ENCODE data around the gene NME4.
A peak's percentile ranks its signal among the peaks of the same experiment; 100 is the strongest.

The NME4 gene

DNA sequence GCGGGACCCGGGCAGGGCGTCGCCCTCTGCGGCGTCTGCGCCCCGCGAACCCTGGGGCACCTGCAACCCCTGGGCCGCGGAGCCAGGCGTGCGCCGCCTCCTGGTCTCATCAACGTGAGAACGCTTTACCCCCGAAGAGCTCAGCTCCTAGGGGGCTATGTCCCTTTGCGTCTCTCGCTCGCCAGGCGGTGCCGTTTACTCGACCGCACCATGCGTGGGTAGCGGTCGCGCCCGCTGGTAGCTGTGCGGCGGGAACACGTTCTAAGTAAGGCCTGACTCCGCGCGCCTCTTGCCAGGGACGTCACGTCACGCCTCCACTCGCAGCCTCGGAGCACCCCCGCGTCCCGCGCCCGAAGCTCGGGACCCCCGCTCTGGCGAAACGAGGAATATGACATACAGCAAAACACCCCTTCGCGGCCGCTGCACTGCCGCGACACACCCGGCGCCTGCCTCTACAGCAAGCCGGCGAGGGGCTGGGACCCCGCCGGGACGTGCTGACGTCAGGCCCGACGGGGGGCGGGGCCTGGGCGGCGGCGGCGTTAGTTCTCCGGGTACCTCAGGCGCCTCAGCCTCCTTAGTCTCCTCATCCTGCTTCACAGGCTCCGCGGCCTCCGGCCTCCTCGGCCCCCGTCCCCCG is 28.2 kb downstream of the NME4 start, which contains the start of gene RAB11FIP3 (continued):
- TF ChIP-seq ZEB2 (tag by site-specific recombination; IDR thresholded peaks at IDR 0.05) (peak; percentile 84), ZNF558 (tag by site-specific recombination; IDR thresholded peaks at IDR 0.05) (no peak), ZNF76 (tag by site-specific recombination; IDR thresholded peaks at IDR 0.05; ENCODE audit: borderline replicate concordance, low read depth) (peak; percentile 38; the same call in 1 of the 2 replicates), ZNF426 (tag by site-specific recombination; IDR thresholded peaks at IDR 0.05) (no peak), ZNF664 (tag by site-specific recombination; IDR thresholded peaks at IDR 0.05) (no peak), ZNF521 (tag by site-specific recombination; IDR thresholded peaks at IDR 0.05) (no peak), ZNF473 (tag by site-specific recombination; IDR thresholded peaks at IDR 0.05) (no peak), ZFP69B (tag by site-specific recombination; IDR thresholded peaks at IDR 0.05) (peak; percentile 51), SP7 (tag by site-specific recombination; IDR thresholded peaks at IDR 0.05) (peak; percentile 68), SALL2 (tag by site-specific recombination; IDR thresholded peaks at IDR 0.05; ENCODE audit: borderline replicate concordance) (no peak), ZNF2 (tag by site-specific recombination; IDR thresholded peaks at IDR 0.05) (peak; percentile 93), ZNF341 (tag by site-specific recombination; IDR thresholded peaks at IDR 0.05; ENCODE audit: low read depth) (peak; percentile 71; the same call in 1 of the 2 replicates), IKZF3 (tag by site-specific recombination; IDR thresholded peaks at IDR 0.05) (no peak), ZNF121 (tag by site-specific recombination; IDR thresholded peaks at IDR 0.05) (no peak), ZNF114 (tag by site-specific recombination; IDR thresholded peaks at IDR 0.05) (no peak), ZBTB21 (tag by site-specific recombination; IDR thresholded peaks at IDR 0.05) (peak; percentile 57; the same call in 1 of the 2 replicates), SP2 (tag by site-specific recombination; IDR thresholded peaks at IDR 0.05) (peak; percentile 40), YY2 (tag by site-specific recombination; IDR thresholded peaks at IDR 0.05) (no peak), GFI1B (tag by site-specific recombination; IDR thresholded peaks at IDR 0.05) (no peak), KLF1 (tag by site-specific recombination; IDR thresholded peaks at IDR 0.05) (peak; percentile 65), ZNF24 (tag by site-specific recombination; IDR thresholded peaks at IDR 0.05) (peak; percentile 62; the same call in 1 of the 2 replicates), ZBTB7A (tag by site-specific recombination; IDR thresholded peaks at IDR 0.05; ENCODE audit: low read depth) (peak; percentile 91), HOXC10 (CRISPR knock-in tag; IDR thresholded peaks at IDR 0.05) (no peak), MEIS1 (CRISPR knock-in tag; IDR thresholded peaks at IDR 0.05; ENCODE audit: borderline replicate concordance) (no peak), ZNF555 (tag by site-specific recombination; conservative IDR thresholded peaks at IDR 0.05) (no peak), ZNF274 (IDR thresholded peaks at IDR 0.05; ENCODE audit: low read length) (no peak), ZNF274 (tag by site-specific recombination; IDR thresholded peaks at IDR 0.05; ENCODE audit: borderline replicate concordance) (no peak), TCF7L2 (IDR thresholded peaks at IDR 0.05; ENCODE audit: borderline replicate concordance, low read depth, low read length) (no peak), ZNF37A (tag by site-specific recombination; IDR thresholded peaks at IDR 0.05) (no peak)
- TF ChIP-seq, protein P1, sequence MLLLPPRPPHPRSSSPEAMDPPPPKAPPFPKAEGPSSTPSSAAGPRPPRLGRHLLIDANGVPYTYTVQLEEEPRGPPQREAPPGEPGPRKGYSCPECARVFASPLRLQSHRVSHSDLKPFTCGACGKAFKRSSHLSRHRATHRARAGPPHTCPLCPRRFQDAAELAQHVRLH (tag by site-specific recombination; IDR thresholded peaks at IDR 0.05) = peak; percentile 47; the same call in 1 of the 2 replicates
- TF ChIP-seq, protein P2, sequence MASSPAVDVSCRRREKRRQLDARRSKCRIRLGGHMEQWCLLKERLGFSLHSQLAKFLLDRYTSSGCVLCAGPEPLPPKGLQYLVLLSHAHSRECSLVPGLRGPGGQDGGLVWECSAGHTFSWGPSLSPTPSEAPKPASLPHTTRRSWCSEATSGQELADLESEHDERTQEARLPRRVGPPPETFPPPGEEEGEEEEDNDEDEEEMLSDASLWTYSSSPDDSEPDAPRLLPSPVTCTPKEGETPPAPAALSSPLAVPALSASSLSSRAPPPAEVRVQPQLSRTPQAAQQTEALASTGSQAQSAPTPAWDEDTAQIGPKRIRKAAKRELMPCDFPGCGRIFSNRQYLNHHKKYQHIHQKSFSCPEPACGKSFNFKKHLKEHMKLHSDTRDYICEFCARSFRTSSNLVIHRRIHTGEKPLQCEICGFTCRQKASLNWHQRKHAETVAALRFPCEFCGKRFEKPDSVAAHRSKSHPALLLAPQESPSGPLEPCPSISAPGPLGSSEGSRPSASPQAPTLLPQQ (tag by site-specific recombination; IDR thresholded peaks at IDR 0.05) = peak; percentile 82; the same call in 1 of the 2 replicates
- TF ChIP-seq, protein P3, sequence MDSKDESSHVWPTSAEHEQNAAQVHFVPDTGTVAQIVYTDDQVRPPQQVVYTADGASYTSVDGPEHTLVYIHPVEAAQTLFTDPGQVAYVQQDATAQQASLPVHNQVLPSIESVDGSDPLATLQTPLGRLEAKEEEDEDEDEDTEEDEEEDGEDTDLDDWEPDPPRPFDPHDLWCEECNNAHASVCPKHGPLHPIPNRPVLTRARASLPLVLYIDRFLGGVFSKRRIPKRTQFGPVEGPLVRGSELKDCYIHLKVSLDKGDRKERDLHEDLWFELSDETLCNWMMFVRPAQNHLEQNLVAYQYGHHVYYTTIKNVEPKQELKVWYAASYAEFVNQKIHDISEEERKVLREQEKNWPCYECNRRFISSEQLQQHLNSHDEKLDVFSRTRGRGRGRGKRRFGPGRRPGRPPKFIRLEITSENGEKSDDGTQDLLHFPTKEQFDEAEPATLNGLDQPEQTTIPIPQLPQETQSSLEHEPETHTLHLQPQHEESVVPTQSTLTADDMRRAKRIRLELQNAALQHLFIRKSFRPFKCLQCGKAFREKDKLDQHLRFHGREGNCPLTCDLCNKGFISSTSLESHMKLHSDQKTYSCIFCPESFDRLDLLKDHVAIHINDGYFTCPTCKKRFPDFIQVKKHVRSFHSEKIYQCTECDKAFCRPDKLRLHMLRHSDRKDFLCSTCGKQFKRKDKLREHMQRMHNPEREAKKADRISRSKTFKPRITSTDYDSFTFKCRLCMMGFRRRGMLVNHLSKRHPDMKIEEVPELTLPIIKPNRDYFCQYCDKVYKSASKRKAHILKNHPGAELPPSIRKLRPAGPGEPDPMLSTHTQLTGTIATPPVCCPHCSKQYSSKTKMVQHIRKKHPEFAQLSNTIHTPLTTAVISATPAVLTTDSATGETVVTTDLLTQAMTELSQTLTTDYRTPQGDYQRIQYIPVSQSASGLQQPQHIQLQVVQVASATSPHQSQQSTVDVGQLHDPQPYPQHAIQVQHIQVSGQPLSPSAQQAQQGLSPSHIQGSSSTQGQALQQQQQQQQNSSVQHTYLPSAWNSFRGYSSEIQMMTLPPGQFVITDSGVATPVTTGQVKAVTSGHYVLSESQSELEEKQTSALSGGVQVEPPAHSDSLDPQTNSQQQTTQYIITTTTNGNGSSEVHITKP (tag by site-specific recombination; IDR thresholded peaks at IDR 0.05) = peak; percentile 99
- TF ChIP-seq, protein P4, sequence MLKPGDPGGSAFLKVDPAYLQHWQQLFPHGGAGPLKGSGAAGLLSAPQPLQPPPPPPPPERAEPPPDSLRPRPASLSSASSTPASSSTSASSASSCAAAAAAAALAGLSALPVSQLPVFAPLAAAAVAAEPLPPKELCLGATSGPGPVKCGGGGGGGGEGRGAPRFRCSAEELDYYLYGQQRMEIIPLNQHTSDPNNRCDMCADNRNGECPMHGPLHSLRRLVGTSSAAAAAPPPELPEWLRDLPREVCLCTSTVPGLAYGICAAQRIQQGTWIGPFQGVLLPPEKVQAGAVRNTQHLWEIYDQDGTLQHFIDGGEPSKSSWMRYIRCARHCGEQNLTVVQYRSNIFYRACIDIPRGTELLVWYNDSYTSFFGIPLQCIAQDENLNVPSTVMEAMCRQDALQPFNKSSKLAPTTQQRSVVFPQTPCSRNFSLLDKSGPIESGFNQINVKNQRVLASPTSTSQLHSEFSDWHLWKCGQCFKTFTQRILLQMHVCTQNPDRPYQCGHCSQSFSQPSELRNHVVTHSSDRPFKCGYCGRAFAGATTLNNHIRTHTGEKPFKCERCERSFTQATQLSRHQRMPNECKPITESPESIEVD (tag by site-specific recombination; IDR thresholded peaks at IDR 0.05) = no peak
- TF ChIP-seq, protein P5, sequence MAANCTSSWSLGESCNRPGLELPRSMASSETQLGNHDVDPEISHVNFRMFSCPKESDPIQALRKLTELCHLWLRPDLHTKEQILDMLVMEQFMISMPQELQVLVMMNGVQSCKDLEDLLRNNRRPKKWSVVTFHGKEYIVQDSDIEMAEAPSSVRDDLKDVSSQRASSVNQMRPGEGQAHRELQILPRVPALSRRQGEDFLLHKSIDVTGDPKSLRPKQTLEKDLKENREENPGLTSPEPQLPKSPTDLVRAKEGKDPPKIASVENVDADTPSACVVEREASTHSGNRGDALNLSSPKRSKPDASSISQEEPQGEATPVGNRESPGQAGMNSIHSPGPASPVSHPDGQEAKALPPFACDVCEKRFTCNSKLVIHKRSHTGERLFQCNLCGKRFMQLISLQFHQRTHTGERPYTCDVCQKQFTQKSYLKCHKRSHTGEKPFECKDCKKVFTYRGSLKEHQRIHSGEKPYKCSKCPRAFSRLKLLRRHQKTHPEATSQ (tag by site-specific recombination; IDR thresholded peaks at IDR 0.05) = no peak
